NOMO-1 (cell line): Measurements from ENCODE around the gene ZGLP1.
A peak's percentile ranks its signal among the peaks of the same experiment; 100 is the strongest.
"Not testable (repeated sequence)": the region's sequence is repeated elsewhere in the genome, so short reads cannot be mapped to it uniquely, and the experiment has no call there.

ENCODE experiments used
- DNase-seq, 2 experiments: peaks; one replicate each; lab custom pipeline; 2025; ENCODE audit not compliant: unreplicated experiment in 2 of 2; lab: John Stamatoyannopoulos, UW

Gene ZGLP1

DNA sequence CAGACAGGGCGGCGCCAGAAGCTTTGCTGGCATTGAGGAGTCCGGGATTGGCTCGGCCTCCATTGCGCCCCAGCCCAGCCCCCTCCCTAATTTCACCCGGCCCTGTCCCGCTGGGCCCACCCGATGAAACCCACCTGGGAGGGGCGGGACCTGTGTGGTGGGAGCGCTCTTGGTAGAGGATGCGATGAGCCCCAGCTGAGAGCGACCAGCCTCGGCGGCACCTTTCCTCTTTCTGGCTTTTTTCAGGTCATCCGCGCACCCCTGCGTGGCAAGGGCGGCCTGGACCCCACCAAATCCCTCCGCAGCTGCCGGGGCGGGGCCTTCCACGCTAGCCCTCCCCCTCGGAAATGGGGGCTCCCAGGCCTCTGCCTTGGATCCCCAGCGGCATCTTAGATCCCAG lies at the start of gene ZGLP1:
TSS of gene ZGLP1 (minus strand) at position 393 of the 400 bp plus-strand sequence.
- DNase-seq, result no peak

DNA sequence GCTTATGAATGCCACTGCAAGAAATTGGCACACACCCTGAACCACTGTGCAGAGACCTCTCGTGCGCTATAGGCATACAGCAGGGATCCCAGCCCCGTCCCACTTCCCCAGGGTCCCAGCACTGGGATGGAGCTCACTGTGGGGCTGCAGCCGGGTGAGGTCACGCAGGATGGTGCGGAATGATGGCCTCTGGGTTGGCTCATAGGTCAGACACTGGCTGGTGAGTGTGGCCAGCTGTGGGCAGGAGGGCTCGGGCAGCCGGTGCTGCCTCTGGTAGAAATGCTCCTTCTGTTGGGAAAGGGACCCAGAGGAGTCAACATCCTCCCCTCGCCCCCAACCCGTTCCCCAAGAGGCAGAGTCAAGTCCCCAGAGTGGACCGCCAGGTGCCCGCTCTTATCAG lies 46.8 kb upstream of the ZGLP1 start:
- DNase-seq, result no peak

DNA sequence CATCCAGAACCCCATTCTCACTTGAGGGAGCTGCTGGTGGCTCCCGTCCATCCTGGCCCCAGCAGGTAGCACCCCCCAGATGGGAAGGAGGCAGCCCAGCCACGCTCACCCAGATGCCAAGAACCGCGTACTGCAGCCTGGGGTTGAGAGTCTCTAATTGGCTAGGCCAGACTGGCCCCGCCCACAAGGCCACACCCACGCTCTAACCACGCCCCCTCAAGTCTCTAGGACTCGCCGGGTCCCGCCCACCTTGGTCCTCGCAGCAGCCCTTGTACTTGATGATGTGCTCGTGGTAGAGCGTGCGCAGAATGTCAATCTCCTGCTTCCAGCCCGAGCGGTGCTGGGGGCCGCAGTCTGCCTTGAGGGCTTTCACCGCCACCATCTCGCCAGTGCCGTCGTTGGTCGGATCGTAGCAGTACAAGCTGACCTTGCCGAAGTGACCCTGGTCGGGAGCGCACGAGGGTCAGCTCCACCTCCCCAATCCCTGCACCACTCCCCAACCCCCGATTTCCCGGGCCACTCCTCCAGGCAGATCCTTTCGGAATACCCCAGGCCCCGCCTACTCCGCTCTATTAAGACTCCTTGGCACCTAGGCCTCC lies 44.3 kb upstream of the ZGLP1 start:
- DNase-seq, result no peak

DNA sequence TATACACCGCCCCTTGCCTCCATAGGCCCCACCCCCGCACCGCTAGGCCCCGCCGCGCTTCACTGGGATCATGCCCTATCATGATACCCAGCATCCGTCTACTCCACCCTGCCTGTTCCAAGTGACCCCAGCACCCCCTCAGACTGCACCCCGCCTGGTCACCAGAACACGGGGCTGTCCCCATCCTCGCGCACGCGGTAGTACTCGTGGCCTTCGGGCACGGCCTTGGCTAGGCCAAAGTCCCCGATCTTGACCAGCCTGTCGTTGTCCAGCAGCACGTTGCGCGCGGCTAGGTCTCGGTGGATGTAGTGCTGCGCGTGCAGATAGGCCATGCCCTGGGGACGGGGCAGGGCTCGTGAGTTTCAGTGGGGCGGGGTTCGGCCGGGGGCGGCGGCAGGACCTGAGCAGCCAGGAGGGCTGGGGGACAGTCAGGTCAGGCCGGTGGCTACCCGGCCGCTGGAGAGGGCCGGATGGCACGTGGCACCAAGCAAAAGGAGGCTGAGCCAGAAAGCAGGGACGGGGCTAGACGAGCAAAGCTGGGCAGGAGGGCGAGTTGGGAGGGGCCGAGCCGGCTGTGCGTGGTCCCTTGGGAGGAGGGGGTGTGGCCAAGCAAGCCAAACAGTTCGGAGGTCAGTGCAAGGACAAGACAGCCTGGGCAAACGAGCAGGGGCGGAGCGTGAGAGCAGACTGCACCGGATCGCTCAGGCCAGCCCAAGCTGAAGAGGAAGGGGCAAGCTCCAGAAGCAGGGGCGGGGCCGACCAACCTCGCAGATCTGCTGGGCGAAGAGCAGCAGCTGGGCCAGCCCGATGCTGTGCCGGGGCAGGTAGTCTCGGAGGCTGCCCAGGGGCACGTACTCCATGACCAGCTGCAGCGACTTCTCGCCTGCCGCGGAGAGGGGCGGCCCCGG lies 43.4 kb upstream of the ZGLP1 start:
- DNase-seq, result no peak

DNA sequence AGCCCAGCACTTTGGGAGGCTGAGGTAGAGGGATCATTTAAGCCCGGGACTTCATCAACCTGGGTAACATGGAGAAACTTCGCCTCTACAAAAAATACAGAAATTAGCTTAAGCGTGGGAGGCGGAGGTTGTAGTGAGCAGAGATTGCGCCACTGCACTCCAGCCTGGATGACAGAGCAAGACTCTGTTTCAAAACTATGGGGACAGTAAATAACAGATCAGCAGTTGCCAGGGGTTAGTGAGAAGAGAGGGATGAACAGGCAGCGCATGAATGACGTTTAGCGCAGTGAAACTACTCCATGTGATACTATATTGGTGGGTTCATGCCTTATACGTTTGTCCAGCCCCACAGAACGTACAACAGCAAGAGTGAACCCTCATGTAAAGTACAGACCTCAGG lies 36.9 kb upstream of the ZGLP1 start:
- DNase-seq, result peak; percentile 72 to 95

DNA sequence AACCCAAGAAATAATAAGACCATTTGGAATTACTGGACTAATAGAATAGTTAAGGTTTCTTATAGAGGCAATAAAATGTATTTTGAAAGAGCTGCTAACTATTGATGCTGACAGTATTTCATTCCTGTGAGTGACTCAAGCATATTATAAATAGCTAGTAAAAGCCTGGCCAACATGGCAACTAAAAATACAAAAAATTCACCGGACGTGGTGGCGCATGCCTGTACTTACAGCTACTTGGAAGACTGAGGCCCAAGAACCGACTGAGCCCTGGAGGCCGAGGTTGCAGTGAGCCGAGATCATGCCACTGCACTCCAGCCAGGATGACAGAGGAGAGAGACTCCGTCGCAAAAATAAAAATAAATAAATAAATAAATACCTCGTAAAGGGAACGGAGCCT lies 35.2 kb upstream of the ZGLP1 start:
- DNase-seq, result no peak

DNA sequence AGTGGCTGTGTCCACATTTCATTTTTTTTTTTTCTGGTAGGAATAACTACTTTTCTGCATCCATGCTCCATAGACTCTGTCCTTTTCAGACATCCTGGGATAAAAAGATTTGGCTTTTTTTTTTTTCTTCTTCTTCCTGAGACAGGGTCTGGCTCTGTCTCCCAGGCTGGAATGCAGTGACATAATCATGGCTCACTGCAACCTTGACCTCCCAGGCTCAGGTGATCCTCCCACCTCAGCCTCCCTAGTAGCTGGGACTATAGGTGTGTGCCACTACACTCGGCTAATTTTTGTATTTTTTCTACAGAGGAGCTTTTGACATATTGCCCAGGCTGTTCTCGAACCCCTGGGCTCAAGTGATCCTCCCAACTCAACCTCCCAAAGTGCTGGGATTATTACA lies 33.9 kb upstream of the ZGLP1 start:
- DNase-seq, result no peak

DNA sequence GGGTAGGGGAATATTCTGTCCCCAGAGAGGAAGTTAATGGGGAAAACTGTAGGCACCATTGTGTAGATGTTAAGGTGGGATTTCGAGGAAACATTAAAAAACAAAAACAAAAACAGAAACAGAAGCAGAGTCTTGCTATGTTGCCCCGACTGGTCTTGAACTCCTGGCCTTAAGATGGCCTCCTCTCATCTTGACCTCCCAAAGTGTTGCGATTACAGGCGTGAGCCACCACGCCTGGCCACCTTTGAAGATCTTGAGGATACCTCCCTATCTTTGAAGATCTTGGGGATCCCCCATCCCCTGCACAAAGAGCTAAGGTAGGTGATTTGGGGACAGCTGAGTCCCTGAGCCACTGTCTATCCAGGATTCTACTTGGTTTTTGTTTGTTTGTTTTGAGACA lies 30.4 kb upstream of the ZGLP1 start:
- DNase-seq, result no peak

DNA sequence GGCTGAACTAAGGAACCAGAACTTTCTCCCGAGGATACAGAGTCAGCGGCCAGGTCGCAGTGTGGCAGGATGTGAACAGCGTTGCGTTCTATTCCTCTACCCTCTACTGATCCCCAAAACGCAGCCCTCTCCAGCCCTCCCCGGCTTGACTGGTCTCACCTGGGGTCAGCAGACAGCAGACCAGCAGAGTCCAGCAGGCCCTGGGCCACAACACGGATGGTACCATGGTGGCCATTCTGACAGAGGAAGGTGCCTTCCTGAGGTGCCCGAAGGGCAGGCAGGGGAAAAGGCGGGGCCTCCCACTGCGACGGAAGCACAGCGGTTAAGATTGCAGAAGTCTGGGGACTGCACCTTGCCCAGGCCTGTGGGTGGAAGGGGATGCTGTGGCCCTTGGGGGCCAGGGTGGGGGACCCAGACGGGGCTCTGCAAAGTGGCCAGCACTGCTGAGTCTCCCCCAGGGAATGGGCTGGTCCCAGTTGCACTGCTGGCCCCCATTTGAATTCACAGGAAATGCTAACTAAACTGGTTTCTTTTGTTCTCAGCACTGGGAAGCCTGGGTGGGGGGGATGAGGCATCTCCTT lies 29.9 kb upstream of the ZGLP1 start, which contains the start of gene ICAM3:
TSS of gene ICAM3 (minus strand) at position 245 of the 581 bp plus-strand sequence. CDS start at position 235, 10 bp downstream.
- DNase-seq, result peak; percentile 74 to 77

DNA sequence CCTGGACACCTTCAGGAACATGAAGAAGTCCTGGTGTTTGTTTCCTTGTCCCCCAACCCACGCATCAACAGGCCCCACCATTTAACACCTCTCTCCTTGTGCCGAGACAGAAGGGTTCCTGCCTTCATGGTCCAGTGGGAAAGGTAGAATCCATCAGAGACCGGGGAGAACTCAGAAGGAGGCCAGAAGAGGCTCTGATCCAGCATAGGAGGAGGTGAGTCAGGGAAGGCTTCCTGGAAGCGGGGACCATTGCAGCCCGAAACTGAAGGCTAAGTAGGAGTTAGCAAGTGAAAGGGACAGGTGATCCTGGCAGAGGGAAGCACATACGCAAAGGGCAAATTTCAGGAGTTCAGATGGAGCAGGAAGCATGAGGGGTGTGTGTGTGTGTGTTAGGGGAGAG lies 29.3 kb upstream of the ZGLP1 start:
- DNase-seq, result no peak

DNA sequence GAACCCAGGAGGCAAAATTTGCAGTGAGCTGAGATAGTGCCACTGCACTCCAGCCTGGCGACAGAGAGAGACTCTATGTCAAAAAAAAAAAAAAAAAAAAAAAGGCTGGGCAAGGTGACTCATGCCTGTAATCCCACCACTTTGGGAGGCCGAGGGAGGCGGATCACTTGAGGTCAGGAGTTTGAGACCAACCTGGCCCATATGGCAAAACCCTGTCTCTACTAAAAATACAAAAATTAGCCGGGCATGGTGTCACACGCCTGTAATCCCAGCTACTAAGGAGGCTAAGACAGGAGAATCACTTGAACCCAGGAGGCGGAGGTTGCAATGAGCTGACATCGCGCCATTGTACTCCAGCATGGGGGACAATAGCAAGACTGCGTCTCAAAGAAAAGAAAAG lies 27.1 kb upstream of the ZGLP1 start:
- not testable (repeated sequence) for DNase-seq

DNA sequence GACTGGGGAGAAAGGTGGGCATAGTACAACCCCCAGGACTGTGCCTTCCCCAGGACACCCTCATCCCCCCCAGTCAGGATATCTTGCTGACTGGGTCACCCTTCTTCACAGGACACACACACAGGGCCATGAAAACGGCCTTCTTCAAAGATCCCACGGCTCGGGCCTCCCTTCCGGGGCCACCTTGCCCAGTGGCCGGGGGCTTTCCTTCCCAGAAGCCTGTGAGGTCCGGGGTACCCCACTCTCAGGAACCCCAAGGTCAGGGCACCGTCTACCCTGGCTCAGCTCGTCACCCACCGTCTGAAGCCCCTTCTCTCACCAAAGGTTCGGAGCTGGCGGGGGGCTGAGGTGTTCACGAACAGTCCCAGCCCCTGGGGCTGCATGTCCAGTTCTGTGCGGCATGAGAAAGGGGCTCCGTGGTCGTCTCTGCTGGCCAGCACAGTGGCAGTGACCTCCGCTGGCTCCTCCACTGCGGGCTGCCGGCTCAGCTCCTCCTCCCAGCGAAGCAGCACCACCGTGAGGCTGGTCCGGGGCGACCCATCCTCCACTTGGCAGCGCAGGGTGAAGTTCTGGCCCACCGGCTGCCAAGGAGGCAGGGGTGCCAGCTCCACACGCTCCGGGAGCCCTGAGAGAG lies 25.9 kb upstream of the ZGLP1 start:
- no peak for DNase-seq

DNA sequence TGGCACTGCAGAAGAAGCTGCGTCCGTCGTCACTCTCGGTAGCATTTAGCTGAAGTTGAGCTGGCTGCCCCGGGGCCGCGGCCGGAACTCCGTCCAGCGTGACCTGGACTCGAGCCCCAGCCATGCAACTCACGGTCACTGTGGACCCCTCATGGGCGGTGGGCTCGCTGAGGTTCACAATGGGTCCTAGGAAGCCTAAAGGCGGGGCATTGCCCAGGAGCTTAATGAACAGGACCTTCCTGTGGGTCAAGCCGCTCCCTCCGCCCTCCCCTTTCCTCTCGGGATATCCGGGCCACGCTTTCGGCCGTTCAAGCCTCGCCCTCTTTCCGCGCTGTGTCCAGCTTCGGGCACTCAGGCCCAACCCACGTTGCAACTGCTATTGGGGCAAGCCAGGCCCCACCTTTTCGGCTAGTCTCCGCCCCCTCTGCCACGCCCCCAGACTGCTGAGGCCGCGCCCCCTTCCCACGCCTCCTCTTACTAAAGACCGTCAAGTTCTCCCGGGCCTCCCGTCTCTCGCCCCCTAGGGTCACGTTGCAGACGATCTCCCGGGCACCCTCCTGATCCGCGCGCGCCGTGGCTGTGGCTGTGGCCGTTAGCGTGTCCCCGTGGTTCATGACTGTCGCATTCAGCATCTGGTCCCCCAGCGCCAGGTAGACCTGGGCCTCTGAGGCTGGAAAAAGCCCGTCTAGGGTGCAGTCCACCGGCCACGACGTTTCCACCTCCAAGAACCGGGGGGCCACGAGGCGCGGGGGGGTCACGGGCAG lies 25.2 kb upstream of the ZGLP1 start:
- DNase-seq, result peak; percentile 79 to 84

DNA sequence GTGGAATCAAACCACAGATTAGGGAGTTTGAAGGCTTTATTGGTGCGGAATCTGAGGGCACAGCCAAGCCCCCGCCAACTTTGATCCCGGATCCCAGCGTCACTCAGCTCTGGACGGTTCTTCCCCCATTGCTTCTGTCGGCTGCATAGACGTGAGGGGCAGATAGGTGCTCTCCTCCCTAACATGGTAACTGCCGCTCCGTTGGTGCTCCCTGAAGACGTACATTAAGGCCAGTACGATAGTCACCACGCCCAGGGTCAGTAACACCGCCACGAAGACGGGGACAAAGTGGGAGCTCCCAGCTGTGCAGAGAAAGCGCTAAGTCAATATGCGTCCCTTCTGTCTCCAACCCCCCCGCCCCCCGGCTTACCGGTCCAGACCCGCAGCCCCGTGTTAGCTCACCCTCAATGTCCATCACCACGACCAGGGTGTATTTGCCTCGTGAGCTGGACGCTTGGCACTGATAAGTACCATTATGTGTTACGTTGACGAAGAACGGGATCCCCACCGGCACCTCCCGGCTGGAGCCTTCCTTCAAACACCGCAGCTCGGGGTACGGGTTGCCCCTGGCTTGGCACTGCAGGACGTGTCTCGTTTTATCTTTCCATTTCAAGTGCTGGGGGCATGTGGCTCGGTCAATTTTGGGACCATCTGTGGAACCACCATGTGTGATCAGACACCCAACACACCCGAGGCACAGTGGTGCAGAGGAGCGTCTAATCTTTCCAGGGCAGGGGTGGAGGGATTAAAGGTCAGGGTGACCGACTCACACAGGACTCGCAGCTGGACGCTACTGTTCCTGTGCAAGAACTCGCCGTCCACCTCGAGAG lies 24.4 kb upstream of the ZGLP1 start:
- DNase-seq, result no peak

DNA sequence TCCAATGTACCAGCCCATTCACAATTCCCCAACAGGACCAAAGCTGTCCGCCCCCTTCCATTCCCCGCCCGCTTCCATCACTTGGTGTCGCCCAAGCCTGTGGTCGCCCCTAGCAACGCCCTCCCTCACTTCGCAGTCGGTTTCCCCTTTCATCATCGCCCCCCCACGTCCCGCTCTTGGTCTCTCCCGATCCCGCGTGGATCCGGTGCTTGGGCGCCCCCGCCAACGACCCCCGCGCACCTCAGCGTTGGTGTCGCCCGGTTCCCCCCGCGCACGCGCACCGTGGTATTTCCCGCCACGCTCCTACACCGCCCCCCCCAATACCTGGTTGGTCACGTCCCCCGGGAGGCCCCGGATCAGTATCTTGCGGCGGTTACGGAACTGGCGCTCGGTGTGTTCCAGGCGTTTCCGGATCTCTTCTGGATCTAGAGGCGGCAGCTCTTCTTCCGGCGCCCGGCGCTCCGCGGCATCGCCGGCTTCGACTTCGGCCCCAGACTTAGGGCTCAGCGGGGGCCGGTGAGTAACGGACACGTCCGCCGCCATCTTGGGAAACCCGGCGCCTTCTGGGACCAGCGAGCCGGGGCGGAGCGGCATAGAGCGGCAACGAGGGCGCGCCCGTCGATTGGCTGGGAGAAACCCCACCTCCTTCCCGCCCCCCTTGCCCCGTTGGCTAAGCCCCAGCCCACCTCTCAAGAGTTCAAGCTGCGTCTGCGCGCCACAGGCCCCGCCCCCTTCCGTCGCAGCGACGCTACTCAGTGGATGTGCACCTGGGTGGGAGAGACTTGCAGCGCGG lies 23.5 kb upstream of the ZGLP1 start, which contains the start of gene RAVER1:
TSS of gene RAVER1 (minus strand) at position 565 of the 793 bp plus-strand sequence. CDS start at position 543, 22 bp downstream.
- peak; percentile 94 for DNase-seq

DNA sequence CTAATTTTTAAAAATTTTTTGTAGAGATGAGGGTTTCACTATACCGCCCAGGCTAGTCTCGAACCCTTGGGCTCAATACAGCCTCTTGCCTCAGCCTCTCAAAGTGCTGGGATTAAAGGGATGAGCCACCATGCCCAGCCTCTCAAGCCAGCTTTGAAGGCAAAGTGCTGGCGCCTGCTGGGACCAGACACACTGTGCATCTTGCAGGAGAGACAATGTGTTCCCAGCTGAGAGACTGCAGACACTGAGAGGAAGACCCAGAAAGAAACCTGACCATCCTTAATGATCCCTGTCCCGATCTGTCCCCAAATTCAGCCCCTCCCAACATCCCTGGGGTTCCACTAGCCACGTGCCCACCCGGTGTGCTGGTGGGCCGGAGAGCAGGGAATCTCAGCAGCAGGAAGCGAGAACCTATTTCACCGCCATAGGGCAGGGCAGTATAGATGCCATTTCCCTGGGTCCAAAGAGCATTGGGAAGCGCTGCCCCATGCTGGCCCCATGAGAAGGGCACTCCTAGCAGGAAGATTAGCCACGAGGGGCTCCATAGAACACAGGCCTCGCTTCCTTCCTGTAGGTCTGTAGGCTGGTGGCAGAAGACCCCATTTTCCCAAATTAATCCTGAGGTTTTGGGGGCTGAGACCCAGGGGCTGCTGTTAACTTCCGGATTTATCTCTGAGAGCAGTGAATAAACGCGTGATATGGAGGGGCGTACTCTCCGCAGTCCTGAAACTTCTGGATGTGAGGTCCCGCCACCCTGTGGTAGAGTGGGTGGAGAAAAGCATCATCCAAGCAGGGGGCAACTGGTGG lies 22.7 kb upstream of the ZGLP1 start:
- no peak for DNase-seq

DNA sequence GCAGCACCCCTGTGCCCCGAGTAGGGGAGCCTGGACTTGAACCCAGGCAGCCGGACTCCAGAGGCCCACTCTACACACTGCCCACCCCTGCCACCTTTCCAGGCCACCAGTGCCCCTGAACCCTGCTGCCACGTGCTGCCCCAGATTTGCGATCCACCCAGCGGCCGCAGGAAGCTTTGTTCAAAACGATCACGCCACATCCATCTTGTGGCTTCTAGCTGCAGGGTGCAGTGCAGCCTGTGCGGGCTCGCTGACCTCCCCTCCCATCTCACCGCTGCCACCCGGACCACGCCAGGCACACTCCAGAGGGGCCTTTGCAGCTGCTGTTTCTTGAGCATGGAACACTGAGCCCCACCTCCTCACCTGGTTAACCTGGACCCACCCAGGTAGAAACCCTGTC lies 19.9 kb upstream of the ZGLP1 start:
- DNase-seq, result no peak
